HG03354 (cell line): Measurements from ENCODE around the gene NFIL3.
"Not testable (repeated sequence)": the region's sequence is repeated elsewhere in the genome, so short reads cannot be mapped to it uniquely, and the experiment has no call there.

Experiments
- ATAC-seq: cut with Tn5 transposase; IDR thresholded peaks from one replicate; pipeline ENCODE4 v1.9.1; 2021; ENCODE audit warnings: mild to moderate bottlenecking; ENCODE audit not compliant: unreplicated experiment, poor library complexity, severe bottlenecking

The NFIL3 gene

GRCh38 chr9:91403665-91404543 lies 19.7 kb downstream of the NFIL3 start:
- ATAC-seq: no peak

GRCh38 chr9:91398926-91399325 lies 24.7 kb downstream of the NFIL3 start:
- no peak for ATAC-seq

GRCh38 chr9:91395553-91396471 lies 27.8 kb downstream of the NFIL3 start:
- no peak for ATAC-seq

DNA sequence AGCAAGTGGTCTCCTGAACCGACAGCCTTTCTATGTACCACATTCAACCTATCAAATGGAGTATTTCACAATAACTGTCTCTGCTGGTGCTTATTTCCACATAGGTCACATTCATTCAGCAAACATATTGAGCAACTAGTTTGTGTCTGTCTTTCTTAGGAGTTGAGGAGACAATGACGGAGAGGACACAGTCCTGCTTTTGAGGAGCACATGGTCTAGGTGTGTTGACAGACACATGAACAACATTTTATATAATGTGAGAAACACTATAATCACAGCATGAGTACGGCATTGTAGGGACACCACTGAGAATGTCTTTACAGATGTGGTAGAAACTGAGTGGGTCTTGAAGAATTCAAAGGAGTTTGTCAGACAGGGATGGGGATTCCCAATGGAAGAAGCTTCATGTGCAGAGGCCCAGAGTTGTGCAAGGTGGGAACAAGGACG lies 28.5 kb downstream of the NFIL3 start:
- ATAC-seq: no peak

DNA sequence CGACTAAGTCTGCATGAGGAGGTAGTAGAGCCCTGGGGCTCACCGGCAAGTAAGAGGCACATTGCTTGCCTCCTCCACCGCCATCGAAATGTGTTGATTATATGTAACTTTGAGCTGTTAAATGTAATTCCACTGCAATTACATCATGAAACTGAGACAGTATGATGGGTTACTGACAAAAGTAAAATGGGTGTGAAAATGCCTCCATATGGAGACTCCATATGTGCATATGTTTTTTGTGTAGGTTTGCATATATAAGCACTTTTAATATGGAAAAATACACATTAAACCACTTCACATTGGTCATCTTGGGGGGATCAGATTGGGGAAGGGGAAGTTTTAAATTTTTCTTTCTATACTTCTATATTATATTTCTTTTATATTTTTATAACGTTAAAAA lies 29.8 kb downstream of the NFIL3 start:
- no peak for ATAC-seq

GRCh38 chr9:91392435-91392834 lies 31.2 kb downstream of the NFIL3 start:
- ATAC-seq: no peak

GRCh38 chr9:91391818-91392217 lies 31.8 kb downstream of the NFIL3 start:
- ATAC-seq: no peak

DNA sequence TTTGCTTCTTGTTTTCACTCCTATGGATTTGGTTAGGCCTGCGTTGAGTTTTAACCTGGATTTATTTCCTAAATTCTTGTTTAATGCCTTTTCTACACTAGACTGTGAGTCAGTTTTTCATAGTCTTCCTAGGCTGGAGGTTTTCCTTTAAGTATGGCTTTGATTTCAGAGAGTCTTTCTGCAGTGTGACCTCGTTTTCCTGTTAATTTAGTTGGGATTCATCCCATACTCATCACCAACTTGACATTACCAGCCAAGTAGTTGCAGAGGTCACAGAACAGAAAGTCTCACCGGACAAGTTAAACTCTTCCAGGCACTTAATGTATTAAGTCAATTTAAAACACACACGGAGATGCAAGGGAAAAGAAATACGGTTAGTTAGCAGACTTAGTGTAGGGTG lies 32.2 kb downstream of the NFIL3 start:
- ATAC-seq: no peak

DNA sequence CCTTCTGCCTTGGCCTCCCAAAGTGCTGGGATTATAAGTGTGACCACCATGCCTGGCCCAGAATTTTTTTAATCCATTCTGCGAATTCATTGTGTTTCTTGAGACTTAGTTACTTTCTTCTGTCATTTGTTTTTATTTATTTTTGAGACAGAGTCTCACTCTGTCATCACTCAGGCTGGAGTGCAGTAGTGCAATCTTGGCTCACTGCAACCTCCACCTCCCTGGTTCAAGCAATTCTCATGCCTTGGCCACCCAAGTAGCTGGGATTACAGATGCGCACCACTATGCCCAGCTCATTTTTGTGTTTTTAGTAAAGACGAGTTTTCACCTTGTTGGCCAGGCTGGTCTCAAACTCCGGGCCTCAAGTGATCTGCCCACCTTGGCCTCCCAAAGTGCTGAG lies 33.9 kb downstream of the NFIL3 start:
- ATAC-seq: not testable (repeated sequence)

DNA sequence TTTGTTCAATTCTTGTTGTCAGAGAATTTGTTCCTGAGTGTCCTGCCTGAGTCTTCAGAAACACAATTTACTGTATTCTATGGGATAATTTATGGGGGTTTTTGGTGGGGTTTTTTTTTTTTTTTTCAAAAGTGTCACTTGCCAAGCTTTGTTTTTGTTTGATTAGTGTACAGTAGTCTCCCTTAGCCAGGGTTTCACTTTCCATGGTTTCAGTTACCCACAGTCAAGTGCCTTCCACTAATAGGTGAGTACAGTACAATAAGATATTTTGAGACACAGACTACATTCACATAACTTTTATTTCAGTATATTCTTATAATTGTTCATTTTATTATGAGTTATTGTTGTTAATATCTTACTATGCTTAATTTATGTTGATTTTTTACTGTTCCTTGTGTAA lies 36.9 kb downstream of the NFIL3 start:
- ATAC-seq: no peak

DNA sequence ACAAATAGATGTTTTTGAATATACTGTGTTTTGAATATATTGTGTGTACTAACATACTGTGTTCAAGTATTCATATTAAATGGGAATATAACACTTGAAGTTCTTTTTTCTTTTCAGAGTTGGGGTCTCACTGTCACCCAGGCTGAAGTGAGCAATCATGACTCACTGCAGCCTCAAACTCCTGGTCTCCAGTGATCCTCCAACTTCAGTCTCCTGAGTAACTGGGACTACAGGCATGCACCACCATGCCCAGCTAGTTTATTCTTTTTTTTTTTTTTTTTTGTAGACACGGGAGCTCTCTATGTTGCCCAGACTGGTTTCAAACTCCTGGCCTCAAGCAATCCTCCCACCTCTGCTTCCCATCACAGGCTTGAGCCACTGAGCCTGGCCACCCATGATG lies 38.7 kb downstream of the NFIL3 start:
- no peak for ATAC-seq

- ATAC-seq: no peak
Measured at GRCh38 chr9:91383577-91383976, 40.1 kb downstream of the NFIL3 start.

DNA sequence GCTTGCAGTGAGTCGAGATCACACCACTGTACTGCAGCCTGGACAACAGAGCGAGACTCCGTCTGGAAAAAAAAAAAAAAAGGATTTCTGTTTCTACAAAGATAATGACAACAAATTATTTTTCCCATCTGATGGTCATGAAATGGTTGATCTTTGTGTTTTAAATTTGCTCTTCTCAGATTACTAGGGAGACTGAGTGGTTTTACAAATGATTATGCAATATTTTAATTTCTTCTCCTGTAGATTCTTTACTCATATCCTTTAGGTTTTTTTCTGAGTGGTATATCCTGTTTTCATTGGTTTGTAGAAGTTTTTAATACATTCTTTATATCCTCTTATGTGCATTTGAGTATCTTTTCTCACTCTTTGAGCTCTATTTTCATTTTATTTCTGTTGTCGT lies 41.3 kb downstream of the NFIL3 start:
- no peak for ATAC-seq

DNA sequence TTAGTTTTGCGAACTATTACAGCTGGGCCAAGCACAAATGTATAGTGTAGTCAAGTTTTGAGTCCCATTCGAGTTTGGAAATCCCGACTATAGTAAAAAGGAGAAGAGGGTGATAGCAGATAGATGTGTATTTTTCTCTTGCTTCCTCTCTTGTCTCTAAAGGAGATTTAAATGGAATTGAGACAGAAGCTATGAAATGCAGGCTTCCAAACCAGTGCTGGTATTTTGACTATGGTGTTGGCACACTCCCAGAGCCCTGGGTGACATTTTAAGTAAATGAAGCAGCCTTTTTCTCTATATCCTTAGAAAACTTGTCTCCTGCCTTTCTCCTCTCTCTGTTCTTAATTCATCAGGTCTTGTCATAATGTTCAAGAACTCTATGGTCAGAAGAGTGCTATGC lies 44.2 kb downstream of the NFIL3 start:
- no peak for ATAC-seq

- ATAC-seq: no peak
Measured at GRCh38 chr9:91378695-91379127, 44.9 kb downstream of the NFIL3 start.

GRCh38 chr9:91378054-91378453 lies 45.6 kb downstream of the NFIL3 start:
- ATAC-seq: not testable (repeated sequence)

GRCh38 chr9:91376239-91376638 lies 47.4 kb downstream of the NFIL3 start:
- ATAC-seq: no peak

- no peak for ATAC-seq
Measured at GRCh38 chr9:91374939-91375338, 48.7 kb downstream of the NFIL3 start.

GRCh38 chr9:91371894-91372293 lies 51.7 kb downstream of the NFIL3 start:
- ATAC-seq: no peak

- not testable (repeated sequence) for ATAC-seq
Measured at GRCh38 chr9:91370006-91370405, 53.6 kb downstream of the NFIL3 start.

DNA sequence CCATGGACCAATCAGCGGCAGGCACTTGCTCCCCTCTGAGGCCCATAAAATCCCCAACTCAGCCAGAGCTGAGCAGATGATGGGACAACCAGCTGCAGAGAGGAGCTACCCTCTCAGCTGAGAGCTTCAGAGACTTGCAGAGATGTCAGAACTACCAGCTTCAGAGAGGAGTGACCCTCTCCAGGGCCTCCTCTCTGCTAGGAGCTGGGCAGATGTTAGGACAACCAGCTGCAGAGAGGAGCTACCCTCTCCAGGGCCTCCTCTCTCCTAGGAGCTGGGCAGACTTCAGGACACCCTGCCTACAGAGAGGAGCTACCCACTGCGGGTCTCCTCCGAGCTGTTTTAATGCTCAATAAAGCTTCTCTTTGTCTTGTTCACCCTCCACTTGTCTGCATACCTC lies 58.9 kb downstream of the NFIL3 start:
- no peak for ATAC-seq
